KMS-11 (cell line): Measurements from ENCODE around the gene MLEC.

ENCODE experiments used
- H2AFZ ChIP-seq: fragments of 200-600 bp; sonication (generic); 2 replicates; pipeline ENCODE4 v1.6.1; 2016; ENCODE audit warnings: antibody characterized with exemption, mixed run types, low read depth
- H3K27ac ChIP-seq: fragments of 200-600 bp; sonication (generic); 2 replicates; pipeline ENCODE4 v1.6.1; 2016; ENCODE audit warnings: mild to moderate bottlenecking, mixed run types
- H3K27me3 ChIP-seq: fragments of 200-600 bp; sonication (generic); 2 replicates; pipeline ENCODE4 v1.6.1; 2017; ENCODE audit warnings: mild to moderate bottlenecking, low read depth, mixed run types, moderate library complexity; ENCODE audit not compliant: insufficient read depth
- H3K36me3 ChIP-seq: fragments of 200-600 bp; sonication (generic); 2 replicates; pipeline ENCODE4 v1.6.1; 2017; ENCODE audit warnings: mild to moderate bottlenecking, mixed run types; ENCODE audit not compliant: insufficient read depth
- H3K4me1 ChIP-seq: fragments of 200-600 bp; sonication (generic); 2 replicates; pipeline ENCODE4 v1.6.1; 2016; ENCODE audit warnings: mild to moderate bottlenecking, low read depth, mixed run types; ENCODE audit not compliant: poor library complexity, severe bottlenecking
- H3K4me2 ChIP-seq: fragments of 200-600 bp; sonication (generic); 2 replicates; pipeline ENCODE4 v1.7.0; 2016; ENCODE audit warnings: mild to moderate bottlenecking, mixed run types
- H3K4me3 ChIP-seq: fragments of 200-600 bp; sonication (generic); IDR thresholded peaks from 2 replicates; pipeline ENCODE4 v1.6.1; 2017; ENCODE audit warnings: low read depth, low read length, mixed read lengths; ENCODE audit not compliant: insufficient read depth
- H3K79me2 ChIP-seq: fragments of 200-600 bp; sonication (generic); 2 replicates; pipeline ENCODE4 v1.6.1; 2016; ENCODE audit warnings: low read depth, mixed run types; ENCODE audit not compliant: insufficient read depth
- H3K9ac ChIP-seq: fragments of 200-600 bp; sonication (generic); 2 replicates; pipeline ENCODE4 v1.6.1; 2016; ENCODE audit warnings: mild to moderate bottlenecking, mixed run types
- H4K20me1 ChIP-seq: fragments of 200-600 bp; sonication (generic); 2 replicates; pipeline ENCODE4 v1.6.1; 2016; ENCODE audit warnings: mild to moderate bottlenecking, mixed run types; ENCODE audit not compliant: insufficient read depth
- TF ChIP-seq, protein P1 (sequence below): fragments of 200-600 bp; sonication (generic); conservative IDR thresholded peaks from 2 replicates; pipeline ENCODE4 v1.6.1; 2017; ENCODE audit warnings: low read depth, mild to moderate bottlenecking, antibody characterized with exemption, low read length, moderate library complexity, mixed read lengths

The MLEC gene

DNA sequence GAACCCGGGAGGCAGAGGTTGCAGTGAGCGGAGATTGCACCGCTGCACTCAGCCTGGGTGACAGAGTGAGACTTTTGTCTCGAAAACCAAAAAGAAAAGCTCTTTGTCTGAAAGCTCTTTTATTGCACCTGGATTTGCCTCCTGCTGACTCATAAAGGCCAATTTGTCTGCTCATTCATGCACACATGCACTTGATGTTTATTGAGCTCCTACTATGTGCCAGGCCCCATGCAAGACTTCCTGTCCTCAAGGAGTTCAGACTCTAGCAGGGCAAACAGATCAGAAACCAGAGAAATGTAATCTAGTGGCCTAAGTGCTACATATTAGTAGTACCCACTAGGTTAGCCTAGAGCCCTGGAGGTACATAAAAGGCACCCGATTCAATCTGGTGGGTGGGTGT, 16.3 kb upstream of the MLEC start:
- H2AFZ ChIP-seq, result no peak overlapping the region
- H3K27ac ChIP-seq, result no peak overlapping the region
- no peak overlapping the region for H3K9ac ChIP-seq
- no peak overlapping the region for H3K4me3 ChIP-seq
- H4K20me1 ChIP-seq, result no peaks in the 10 kb centered on the region
- no peaks in the 10 kb centered on the region for H3K27me3 ChIP-seq
- no peaks in the 10 kb centered on the region for H3K79me2 ChIP-seq
- no peaks in the 10 kb centered on the region for H3K36me3 ChIP-seq
- no peak overlapping the region for H3K4me2 ChIP-seq
- H3K4me1 ChIP-seq, result no peaks in the 10 kb centered on the region
- TF ChIP-seq, protein P1, sequence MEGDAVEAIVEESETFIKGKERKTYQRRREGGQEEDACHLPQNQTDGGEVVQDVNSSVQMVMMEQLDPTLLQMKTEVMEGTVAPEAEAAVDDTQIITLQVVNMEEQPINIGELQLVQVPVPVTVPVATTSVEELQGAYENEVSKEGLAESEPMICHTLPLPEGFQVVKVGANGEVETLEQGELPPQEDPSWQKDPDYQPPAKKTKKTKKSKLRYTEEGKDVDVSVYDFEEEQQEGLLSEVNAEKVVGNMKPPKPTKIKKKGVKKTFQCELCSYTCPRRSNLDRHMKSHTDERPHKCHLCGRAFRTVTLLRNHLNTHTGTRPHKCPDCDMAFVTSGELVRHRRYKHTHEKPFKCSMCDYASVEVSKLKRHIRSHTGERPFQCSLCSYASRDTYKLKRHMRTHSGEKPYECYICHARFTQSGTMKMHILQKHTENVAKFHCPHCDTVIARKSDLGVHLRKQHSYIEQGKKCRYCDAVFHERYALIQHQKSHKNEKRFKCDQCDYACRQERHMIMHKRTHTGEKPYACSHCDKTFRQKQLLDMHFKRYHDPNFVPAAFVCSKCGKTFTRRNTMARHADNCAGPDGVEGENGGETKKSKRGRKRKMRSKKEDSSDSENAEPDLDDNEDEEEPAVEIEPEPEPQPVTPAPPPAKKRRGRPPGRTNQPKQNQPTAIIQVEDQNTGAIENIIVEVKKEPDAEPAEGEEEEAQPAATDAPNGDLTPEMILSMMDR, result no peak

DNA sequence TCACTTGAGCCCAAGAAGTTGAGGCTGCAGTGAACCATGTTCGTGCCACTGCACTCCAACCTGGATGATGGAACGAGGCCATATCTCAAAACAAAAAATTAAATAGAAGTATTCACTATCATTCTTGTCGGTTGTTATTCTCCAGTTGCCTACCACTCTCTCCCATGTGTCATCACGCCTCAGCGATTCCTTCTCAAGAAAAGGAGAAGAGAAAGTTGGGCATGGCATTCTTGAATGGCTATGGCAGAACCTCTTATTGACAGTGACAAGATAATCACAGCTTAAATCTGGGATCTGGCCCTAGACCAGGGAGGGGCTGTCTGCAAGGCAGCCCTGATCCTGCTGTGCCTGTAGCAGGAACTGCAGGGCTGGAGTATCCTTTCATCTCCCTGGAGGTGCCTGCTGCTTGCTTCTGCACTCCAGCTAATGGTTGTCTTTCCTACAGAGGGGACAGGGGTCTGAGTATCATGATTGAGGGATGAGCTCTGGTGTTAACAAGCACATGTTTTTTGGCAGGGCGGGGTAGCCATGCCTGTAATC, 12.8 kb upstream of the MLEC start:
- H3K4me3 ChIP-seq, result no peak overlapping the region
- no peak overlapping the region for H3K9ac ChIP-seq
- no peaks in the 10 kb centered on the region for H3K4me1 ChIP-seq
- H3K27ac ChIP-seq, result no peak overlapping the region
- no peak overlapping the region for H2AFZ ChIP-seq
- TF ChIP-seq, protein P1, result no peak
- H3K27me3 ChIP-seq, result no peaks in the 10 kb centered on the region
- H3K36me3 ChIP-seq, result no peaks in the 10 kb centered on the region
- no peak overlapping the region for H3K4me2 ChIP-seq
- no peaks in the 10 kb centered on the region for H4K20me1 ChIP-seq
- H3K79me2 ChIP-seq, result no peaks in the 10 kb centered on the region

DNA sequence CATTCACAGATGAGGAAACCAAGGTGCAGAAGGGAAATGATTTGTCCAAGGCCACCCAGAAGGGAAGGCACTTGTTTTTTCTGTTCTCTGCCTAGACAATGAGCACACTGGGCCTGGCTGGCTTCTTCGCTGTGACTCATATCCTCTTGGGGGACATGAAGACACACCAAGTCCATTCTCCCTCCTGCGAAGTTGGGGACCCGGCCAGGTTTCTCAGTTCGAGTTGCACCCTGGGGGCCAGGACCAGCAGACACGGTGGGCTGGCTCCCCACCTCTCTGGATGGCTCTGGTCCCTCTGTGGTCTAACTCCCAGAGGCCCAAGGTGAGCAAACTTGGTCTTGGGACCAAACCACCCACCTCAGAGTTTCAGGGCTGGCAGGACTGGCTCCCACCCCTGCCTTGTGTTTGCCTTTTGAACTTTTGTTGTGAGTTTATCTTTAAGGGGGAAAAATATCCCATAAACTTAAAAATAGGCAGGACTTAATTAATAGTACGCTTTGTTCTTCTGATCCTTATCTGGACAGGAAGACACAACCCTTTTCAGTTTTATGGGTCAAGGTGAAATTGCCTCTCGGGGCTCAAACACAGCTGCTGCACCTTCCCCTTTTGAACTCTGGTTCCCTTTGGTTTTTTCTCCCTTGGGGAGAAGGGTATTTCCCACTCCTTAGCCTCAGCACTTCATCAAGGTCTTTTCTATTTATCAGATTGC, 9.0 kb upstream of the MLEC start:
- no peak overlapping the region for H3K9ac ChIP-seq
- no peak overlapping the region for H3K27ac ChIP-seq
- TF ChIP-seq, protein P1, result no peak
- no peak overlapping the region for H3K4me2 ChIP-seq
- H3K79me2 ChIP-seq, result no peaks in the 10 kb centered on the region
- H4K20me1 ChIP-seq, result no peaks in the 10 kb centered on the region
- H3K27me3 ChIP-seq, result no peaks in the 10 kb centered on the region
- no peak overlapping the region for H3K4me3 ChIP-seq
- H3K36me3 ChIP-seq, result no peaks in the 10 kb centered on the region
- no peak overlapping the region for H2AFZ ChIP-seq
- no peaks in the 10 kb centered on the region for H3K4me1 ChIP-seq

DNA sequence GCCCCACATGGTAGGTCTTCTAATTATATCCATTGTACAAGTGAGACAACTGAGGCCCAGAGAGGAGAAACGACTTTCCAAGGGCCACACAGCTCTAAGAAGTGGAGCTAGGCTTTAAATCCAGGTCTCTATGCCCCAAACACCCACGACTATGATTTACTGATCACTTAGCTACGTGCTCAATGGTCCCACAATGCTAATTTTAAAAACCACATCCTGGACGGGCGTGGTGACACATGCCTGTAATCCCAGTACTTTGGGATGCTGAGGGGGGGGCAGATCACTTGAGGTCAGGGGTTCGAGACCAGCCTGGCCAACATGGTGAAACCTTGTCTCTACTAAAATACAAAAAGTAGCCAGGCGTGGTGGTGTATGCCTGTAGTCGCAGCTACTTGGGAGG, 8.4 kb upstream of the MLEC start:
- H3K9ac ChIP-seq, result no peak overlapping the region
- no peak overlapping the region for H3K4me2 ChIP-seq
- no peak overlapping the region for H3K27ac ChIP-seq

More for the DNA sequence above, 8.4 kb upstream of the MLEC start:
- Histone ChIP-seq H3K27me3 (no peaks in the 10 kb centered on the region), H3K36me3 (no peaks in the 10 kb centered on the region), H2AFZ (no peak overlapping the region), H3K4me3 (no peak overlapping the region), H3K4me1 (peaks cover 4% of the 10 kb centered on the region), H4K20me1 (no peaks in the 10 kb centered on the region), H3K79me2 (no peaks in the 10 kb centered on the region)
- TF ChIP-seq, protein P1, result no peak
